ENCODE data around the gene RNF175.

RNF175 gene

DNA sequence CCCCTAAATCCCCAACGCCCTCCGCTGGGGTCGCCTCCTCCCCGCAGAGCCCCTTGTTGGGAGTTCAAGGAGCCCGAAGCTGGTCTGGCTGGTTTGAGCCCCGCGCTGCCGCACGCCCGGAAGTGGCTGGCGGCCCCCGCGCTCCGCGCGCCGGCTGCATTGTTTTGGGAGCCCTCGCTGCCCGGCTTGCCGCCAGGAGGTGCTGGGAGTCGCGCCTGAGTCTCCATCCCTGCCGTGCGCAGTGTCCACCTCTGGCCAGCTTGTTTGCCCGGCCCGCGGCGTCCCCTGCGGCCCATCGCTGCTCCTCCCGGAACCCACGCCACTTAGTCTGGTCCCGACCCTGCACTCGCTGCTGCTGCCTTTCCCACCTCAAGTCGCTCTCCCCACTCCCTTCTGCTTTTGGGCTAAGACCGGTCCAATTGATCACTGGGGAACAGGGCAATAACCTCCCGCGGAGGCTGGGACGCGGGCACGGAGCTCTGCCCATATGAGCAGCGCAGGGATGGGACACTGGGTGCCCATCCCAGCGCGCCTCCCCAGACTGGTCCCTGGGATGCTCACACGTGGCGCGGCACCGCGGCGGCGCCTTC lies 31.2 kb upstream of the RNF175 start:
- H3K4me1 ChIP-seq (ENCODE audit: control insufficient read depth, insufficient read depth, low read length): peaks cover 14% of the 10 kb centered on the region
- no peaks in the 10 kb centered on the region for H3K36me3 ChIP-seq (ENCODE audit: control insufficient read depth, insufficient read depth, low read length)
- peak overlapping the region; percentile 88 for H3K4me3 ChIP-seq (ENCODE audit: low read depth, low read length)
- H3K9ac ChIP-seq (ENCODE audit: low read depth, low read length): no peak overlapping the region
- H3K9me3 ChIP-seq (ENCODE audit: control insufficient read depth, insufficient read depth, low read length): no peaks in the 10 kb centered on the region
- peaks cover 41% of the 10 kb centered on the region for H3K27me3 ChIP-seq (ENCODE audit: control insufficient read depth, insufficient read depth, low read length)

DNA sequence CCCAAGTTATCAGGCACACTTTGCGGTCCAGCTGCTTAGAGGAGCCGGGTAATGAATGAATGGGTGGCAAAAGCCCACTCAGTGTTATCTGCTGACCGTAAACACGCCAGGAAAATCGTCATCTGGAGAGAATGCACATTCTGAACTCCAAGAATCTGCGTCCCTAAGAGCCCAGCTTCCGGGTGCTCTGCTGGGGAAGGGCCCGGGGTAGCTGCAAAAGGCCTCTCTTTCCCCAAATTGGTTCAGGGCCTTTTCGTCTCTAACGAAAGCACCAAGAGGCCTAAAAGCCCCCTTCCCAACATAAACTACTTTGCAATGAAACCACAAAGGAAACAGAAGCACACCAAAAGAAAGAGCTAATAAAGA lies 30.7 kb upstream of the RNF175 start:
- H3K4me3 ChIP-seq (ENCODE audit: low read depth, low read length): peak overlapping the region; percentile 32
- peaks cover 16% of the 10 kb centered on the region for H3K4me1 ChIP-seq (ENCODE audit: control insufficient read depth, insufficient read depth, low read length)
- peaks cover 41% of the 10 kb centered on the region for H3K27me3 ChIP-seq (ENCODE audit: control insufficient read depth, insufficient read depth, low read length)
- no peaks in the 10 kb centered on the region for H3K36me3 ChIP-seq (ENCODE audit: control insufficient read depth, insufficient read depth, low read length)
- no peaks in the 10 kb centered on the region for H3K9me3 ChIP-seq (ENCODE audit: control insufficient read depth, insufficient read depth, low read length)
- H3K9ac ChIP-seq (ENCODE audit: low read depth, low read length): no peak overlapping the region

DNA sequence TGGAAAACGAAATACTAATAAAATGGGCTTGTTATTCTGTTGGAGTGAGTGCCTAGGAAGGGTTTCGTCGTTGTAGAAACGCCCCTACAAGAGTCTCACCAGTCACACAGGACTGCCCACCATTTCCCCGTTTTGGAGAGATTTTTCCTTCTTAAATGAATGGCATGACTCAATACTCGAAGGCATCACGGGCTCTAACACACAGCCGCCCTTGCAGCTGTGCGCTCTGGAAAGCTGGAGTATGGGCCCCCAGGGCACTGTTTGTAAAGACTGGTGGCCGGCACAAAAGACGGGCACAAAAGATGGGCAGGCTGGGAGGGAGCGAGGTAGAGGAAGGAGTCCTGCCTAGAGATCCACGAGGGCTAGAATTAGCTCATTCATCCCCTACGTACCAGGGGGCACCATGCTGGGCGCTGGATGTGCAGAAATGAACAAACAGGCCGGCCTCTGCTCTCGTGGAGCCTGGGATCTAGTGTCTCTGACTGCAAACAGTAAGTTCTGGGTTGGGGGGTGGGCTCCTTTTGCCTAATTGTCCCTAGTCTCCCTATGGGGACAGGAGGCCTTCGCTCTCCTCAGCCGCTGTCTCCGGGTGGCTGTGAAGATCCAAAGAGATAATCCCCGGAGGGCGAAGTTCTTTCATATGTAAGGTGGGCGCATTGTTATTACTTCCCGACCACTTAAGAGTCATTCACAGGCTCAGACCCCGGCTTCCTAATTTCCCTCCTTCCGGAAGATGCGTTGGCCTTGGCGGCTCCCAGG lies 30.1 kb upstream of the RNF175 start:
- Histone ChIP-seq H3K9me3 (ENCODE audit: control insufficient read depth, insufficient read depth, low read length) (no peaks in the 10 kb centered on the region), H3K4me3 (ENCODE audit: low read depth, low read length) (peak overlapping the region; percentile 78), H3K9ac (ENCODE audit: low read depth, low read length) (peak overlapping the region; percentile 48), H3K4me1 (ENCODE audit: control insufficient read depth, insufficient read depth, low read length) (peaks cover 16% of the 10 kb centered on the region), H3K36me3 (ENCODE audit: control insufficient read depth, insufficient read depth, low read length) (no peaks in the 10 kb centered on the region), H3K27me3 (ENCODE audit: control insufficient read depth, insufficient read depth, low read length) (peaks cover 41% of the 10 kb centered on the region)

DNA sequence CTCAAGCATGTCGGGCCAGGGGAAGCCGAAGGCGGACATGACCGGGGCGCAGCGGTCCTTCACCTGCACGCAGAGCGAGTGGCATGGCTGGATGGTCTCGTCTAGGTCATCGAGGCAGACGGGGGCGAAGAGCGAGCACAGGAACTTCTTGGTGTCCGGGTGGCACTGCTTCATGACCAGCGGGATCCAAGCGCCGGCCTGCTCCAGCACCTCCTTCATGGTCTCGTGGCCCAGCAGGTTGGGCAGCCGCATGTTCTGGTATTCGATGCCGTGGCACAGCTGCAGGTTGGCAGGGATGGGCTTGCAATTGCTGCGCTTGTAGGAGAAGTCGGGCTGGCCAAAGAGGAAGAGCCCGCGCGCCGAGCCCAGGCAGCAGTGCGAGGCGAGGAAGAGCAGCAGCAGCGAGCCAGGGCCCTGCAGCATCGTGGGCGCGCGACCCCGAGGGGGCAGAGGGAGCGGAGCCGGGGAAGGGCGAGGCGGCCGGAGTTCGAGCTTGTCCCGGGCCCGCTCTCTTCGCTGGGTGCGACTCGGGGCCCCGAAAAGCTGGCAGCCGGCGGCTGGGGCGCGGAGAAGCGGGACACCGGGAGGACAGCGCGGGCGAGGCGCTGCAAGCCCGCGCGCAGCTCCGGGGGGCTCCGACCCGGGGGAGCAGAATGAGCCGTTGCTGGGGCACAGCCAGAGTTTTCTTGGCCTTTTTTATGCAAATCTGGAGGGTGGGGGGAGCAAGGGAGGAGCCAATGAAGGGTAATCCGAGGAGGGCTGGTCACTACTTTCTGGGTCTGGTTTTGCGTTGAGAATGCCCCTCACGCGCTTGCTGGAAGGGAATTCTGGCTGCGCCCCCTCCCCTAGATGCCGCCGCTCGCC lies 28.8 kb upstream of the RNF175 start, which contains the start of gene SFRP2:
SFRP2 (minus strand) TSS at position 671 of the 864 bp plus-strand sequence; CDS start at position 423, 248 bp downstream.
- H3K4me1 ChIP-seq (ENCODE audit: control insufficient read depth, insufficient read depth, low read length): peaks cover 16% of the 10 kb centered on the region
- peaks cover 31% of the 10 kb centered on the region for H3K27me3 ChIP-seq (ENCODE audit: control insufficient read depth, insufficient read depth, low read length)
- H3K9me3 ChIP-seq (ENCODE audit: control insufficient read depth, insufficient read depth, low read length): no peaks in the 10 kb centered on the region
- H3K9ac ChIP-seq (ENCODE audit: low read depth, low read length): peak within 1 kb of the TSS; percentile 61
- peak within 1 kb of the TSS; percentile 78 for H3K4me3 ChIP-seq (ENCODE audit: low read depth, low read length)
- H3K36me3 ChIP-seq (ENCODE audit: control insufficient read depth, insufficient read depth, low read length): no peaks in the 10 kb centered on the region

DNA sequence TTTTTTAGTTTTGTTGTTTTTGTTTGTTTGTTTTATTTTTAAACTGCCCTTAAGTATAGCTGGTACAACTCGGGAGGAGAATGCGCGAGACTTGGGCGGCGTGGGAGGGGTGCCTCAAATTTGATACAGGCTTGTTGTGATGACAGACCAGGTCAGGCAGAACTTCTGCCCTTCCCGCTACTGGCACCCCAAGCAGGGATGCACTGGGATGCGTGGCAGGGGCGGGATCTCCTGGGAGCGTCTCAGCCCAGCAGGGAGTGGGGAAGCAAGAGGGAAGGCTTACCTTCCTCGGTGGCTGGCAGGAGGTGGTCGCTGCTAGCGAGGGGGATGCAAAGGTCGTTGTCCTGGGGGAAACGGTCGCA lies 28.2 kb upstream of the RNF175 start:
- Histone ChIP-seq H3K9ac (ENCODE audit: low read depth, low read length) (peak overlapping the region; percentile 61), H3K4me3 (ENCODE audit: low read depth, low read length) (peak overlapping the region; percentile 78), H3K27me3 (ENCODE audit: control insufficient read depth, insufficient read depth, low read length) (peaks cover 25% of the 10 kb centered on the region), H3K36me3 (ENCODE audit: control insufficient read depth, insufficient read depth, low read length) (no peaks in the 10 kb centered on the region), H3K9me3 (ENCODE audit: control insufficient read depth, insufficient read depth, low read length) (no peaks in the 10 kb centered on the region), H3K4me1 (ENCODE audit: control insufficient read depth, insufficient read depth, low read length) (peaks cover 16% of the 10 kb centered on the region)

DNA sequence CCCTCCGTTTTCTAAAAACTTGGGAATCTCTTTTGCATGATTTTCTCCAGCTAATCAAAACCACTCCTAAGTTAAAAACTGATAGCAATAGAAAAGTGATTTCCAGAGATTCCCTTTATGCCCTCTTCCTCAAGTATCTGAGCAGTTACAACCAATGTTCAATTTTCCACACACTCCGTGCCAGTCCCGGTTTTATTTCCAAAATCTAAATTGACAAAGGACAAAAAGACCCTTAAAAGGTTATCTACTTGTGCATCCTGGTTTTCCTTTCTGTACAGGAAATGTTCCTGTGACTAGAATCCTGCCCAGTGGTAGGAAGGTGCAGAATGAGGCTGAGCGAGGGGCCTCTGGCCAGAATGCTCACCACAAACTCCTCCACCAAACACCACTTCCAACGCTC lies 27.8 kb upstream of the RNF175 start:
- Histone ChIP-seq H3K36me3 (ENCODE audit: control insufficient read depth, insufficient read depth, low read length) (no peaks in the 10 kb centered on the region), H3K4me1 (ENCODE audit: control insufficient read depth, insufficient read depth, low read length) (peaks cover 18% of the 10 kb centered on the region), H3K9me3 (ENCODE audit: control insufficient read depth, insufficient read depth, low read length) (no peaks in the 10 kb centered on the region), H3K4me3 (ENCODE audit: low read depth, low read length) (peak overlapping the region; percentile 78), H3K9ac (ENCODE audit: low read depth, low read length) (no peak overlapping the region), H3K27me3 (ENCODE audit: control insufficient read depth, insufficient read depth, low read length) (peaks cover 24% of the 10 kb centered on the region)

DNA sequence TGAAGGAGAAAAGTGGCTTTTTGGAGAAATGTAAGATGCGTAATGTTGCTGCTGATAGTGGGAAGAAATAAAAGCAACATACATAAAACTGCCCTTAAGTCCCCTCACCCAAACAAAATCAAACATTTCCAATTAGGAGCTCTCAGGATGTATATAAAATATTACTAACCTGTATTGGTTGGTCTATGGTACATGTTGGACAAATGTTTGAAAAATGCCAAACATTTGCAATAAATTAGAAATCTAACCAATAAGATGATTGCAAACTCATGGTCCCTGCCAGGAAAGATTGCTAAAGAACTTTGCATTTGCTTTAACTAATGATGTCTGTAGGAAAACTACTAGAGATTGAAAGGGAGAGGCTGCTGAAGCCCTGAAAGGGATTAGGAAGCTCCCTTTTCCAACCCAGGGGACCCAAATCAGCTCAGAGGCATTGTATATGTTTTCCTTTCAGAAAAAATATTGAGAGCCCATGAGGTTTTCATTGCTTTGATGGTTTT lies 27.3 kb upstream of the RNF175 start:
- Histone ChIP-seq H3K4me1 (ENCODE audit: control insufficient read depth, insufficient read depth, low read length) (peaks cover 22% of the 10 kb centered on the region), H3K9ac (ENCODE audit: low read depth, low read length) (no peak overlapping the region), H3K36me3 (ENCODE audit: control insufficient read depth, insufficient read depth, low read length) (no peaks in the 10 kb centered on the region), H3K4me3 (ENCODE audit: low read depth, low read length) (peak overlapping the region; percentile 78), H3K27me3 (ENCODE audit: control insufficient read depth, insufficient read depth, low read length) (peaks cover 22% of the 10 kb centered on the region), H3K9me3 (ENCODE audit: control insufficient read depth, insufficient read depth, low read length) (no peaks in the 10 kb centered on the region)

DNA sequence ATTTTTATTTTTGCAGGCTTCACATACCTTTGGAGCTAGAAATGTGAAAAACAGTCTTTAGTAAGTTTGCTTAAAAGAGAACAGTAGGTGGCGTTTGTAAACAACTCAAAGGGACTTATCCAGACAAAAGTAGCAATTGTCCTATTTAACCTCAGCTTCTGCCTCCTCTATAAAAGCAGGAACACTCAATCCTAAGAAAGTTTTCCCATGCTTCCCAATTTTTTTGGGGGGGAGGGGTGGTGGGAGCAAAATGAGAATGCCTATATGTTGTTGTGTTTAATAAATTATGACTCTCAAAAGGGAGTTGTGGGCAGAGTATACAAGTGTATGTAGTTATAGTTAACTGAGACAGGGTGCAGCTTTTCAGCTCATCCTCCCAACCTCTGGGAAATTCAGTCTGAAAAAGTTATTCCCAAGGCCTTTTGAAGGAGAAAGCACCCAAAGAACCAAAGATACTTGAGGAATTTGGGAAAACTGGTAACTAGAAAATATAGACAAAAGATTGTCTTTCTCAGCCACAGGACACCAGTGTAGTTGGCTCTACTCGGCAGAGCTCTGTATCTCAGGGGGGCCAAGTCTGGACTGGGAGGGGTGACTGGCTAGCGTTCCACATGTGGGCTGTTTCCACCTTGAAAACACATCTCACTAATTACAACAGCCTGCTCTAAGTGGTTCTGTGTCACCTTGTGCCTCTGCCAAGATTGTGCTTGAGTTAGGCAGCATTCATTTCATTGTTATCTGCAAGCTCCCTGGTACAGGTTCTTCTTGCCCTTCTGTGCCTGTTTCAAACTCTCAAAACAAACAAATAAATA lies 26.3 kb upstream of the RNF175 start:
- Histone ChIP-seq H3K36me3 (ENCODE audit: control insufficient read depth, insufficient read depth, low read length) (no peaks in the 10 kb centered on the region), H3K9ac (ENCODE audit: low read depth, low read length) (no peak overlapping the region), H3K27me3 (ENCODE audit: control insufficient read depth, insufficient read depth, low read length) (peaks cover 12% of the 10 kb centered on the region), H3K4me1 (ENCODE audit: control insufficient read depth, insufficient read depth, low read length) (peaks cover 20% of the 10 kb centered on the region), H3K4me3 (ENCODE audit: low read depth, low read length) (peak overlapping the region; percentile 78), H3K9me3 (ENCODE audit: control insufficient read depth, insufficient read depth, low read length) (no peaks in the 10 kb centered on the region)

DNA sequence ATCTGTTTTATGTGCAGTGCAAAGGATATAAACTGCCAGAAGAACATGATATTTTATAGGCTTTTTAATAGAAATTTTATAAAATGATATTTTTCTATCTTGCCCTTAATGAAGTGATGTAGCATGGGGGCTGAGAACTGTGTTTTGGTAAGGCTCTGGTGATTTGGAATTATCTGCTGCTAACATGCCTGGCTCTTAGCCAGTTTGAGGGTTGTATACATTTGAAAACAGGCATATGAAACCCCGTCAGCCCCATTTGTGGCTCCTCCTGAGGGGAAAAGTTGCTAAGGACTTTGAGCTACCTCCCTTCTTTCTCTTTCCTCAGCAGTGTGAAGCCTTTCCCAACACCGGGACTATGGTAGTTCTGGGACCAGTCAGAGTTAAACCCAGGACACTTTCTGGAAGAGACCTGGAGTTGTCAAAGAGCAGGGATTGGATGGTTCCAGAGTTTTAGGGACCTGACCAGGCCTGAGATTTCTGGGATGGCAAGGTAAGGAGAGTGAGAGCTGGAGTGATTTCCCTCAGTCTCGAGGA lies 24.4 kb upstream of the RNF175 start:
- Histone ChIP-seq H3K9ac (ENCODE audit: low read depth, low read length) (peak overlapping the region; percentile 5), H3K9me3 (ENCODE audit: control insufficient read depth, insufficient read depth, low read length) (no peaks in the 10 kb centered on the region), H3K4me3 (ENCODE audit: low read depth, low read length) (no peak overlapping the region), H3K4me1 (ENCODE audit: control insufficient read depth, insufficient read depth, low read length) (peaks cover 20% of the 10 kb centered on the region), H3K36me3 (ENCODE audit: control insufficient read depth, insufficient read depth, low read length) (no peaks in the 10 kb centered on the region), H3K27me3 (ENCODE audit: control insufficient read depth, insufficient read depth, low read length) (peaks cover 12% of the 10 kb centered on the region)

DNA sequence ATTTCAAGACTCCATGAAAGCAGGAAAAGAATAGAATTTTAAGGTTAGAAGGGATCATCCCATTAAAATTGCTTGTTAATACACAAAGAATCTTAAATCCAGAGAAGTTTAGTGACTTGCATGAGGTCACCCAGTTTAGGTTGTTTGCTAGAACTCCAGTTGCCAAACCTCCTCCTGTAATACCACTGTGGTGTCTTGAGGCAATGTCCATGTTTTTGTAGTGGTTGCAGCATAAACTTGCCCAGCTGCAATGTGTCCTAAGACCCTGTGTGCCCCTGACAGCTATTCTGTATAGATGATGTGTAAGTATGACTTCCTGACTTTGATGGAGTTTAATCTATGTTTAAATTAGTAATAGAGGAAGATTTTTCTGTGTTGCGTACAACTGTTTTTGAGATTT lies 22.8 kb upstream of the RNF175 start:
- Histone ChIP-seq H3K9ac (ENCODE audit: low read depth, low read length) (no peak overlapping the region), H3K27me3 (ENCODE audit: control insufficient read depth, insufficient read depth, low read length) (peaks cover 9% of the 10 kb centered on the region), H3K4me3 (ENCODE audit: low read depth, low read length) (no peak overlapping the region), H3K36me3 (ENCODE audit: control insufficient read depth, insufficient read depth, low read length) (no peaks in the 10 kb centered on the region), H3K9me3 (ENCODE audit: control insufficient read depth, insufficient read depth, low read length) (no peaks in the 10 kb centered on the region), H3K4me1 (ENCODE audit: control insufficient read depth, insufficient read depth, low read length) (peaks cover 17% of the 10 kb centered on the region)

All from iPS-15b (cell line).